NCI-H128 (cell line): ENCODE results near the gene FBN3.

Experiments
- DNase-seq: peaks from one replicate; lab custom pipeline; 2025; ENCODE audit not compliant: unreplicated experiment; lab: John Stamatoyannopoulos, UW

Gene FBN3

GRCh38 chr19:8094336-8094735, 55.1 kb downstream of the FBN3 start:
- DNase-seq, result no peak

DNA sequence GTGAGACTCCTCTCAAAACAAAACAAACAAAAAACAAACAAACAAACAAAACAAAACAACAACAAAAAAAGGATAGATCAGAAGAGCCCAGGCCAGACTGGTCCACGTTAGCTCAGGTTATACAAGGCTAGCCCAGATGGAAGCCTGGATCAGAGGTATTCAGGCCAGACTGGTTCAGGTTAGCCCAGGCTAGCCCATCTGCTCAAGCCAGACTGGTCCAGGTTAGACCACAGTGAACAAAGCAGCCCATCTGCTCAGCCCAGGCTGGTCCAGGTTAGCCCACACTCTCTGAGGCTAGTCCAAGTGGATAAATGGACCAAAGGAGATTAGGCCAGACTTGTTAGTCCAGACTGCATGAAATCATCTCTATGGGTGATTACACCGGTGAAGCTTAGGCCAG, 55.7 kb downstream of the FBN3 start:
- DNase-seq, result no peak

GRCh38 chr19:8090950-8091349, 58.4 kb downstream of the FBN3 start:
- DNase-seq, result no peak

DNA sequence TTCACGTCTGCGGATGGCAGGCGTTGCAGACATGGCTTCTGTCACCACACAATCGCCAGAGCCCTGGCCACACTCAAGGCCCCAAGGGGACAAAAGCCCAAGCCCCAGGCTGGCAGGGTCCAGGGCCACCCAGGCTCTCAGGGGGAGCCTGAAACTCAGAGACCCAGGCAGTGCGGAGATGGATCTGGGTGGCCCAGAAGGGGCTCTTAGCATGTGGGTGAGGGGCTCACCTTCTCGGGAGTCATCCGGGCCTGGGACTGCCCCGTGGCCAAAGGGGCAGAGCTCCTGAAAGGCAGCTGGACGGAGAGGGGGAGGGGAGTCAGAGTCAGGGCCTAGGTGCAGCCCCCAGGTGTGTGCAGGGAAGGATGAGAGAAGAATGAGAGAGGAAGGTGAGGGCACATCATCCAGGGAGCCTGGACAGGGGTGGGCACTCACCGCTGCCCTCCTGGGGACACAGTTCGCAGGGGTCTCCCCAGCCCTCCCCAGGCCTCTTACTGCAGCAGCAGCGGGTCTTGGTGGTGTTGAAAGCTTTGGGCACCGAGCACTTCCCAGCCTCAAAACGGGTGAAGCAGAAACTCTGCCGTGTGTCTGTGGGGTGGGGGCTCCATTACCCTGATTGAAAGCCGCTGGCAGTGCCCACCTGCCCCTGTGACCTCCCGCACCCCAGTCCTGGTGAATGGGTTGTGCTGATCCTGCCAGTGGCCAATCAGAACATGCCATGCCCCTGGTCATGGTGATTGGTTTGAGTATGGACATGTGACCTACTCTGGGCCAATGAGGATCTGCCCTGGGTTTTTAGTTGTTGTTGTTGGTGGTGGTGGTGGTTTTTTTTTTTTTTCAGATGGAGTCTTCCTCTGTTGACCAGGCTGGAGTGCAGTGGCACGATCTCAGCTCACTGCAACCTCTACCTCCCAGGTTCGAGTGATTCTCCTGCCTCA, 59.5 kb downstream of the FBN3 start:
- DNase-seq, result no peak

- DNase-seq, result no peak
These were observed 60.4 kb downstream of the FBN3 start for GRCh38 chr19:8088752-8089663.

GRCh38 chr19:8087876-8088275, 61.5 kb downstream of the FBN3 start:
- DNase-seq, result no peak

DNA sequence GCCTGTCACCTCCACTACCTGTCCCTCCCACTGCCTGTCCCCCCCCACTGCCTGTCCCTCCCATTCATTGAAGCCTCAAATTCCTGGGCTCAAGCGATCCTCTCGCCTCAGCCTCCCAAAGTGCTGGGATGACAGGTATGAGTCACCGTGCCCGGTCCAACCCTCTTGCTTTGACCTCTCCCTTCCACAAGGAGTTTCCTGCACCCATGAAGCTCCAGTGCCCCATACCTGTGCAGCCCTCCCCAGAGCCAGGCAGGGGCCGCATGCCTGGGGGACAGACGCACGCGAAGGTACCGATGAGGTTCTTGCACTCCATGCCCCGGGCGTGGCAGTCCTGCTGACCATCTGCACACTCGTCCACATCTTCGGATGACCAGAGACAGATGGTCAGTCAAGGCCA, 62.5 kb downstream of the FBN3 start:
- no peak for DNase-seq

DNA sequence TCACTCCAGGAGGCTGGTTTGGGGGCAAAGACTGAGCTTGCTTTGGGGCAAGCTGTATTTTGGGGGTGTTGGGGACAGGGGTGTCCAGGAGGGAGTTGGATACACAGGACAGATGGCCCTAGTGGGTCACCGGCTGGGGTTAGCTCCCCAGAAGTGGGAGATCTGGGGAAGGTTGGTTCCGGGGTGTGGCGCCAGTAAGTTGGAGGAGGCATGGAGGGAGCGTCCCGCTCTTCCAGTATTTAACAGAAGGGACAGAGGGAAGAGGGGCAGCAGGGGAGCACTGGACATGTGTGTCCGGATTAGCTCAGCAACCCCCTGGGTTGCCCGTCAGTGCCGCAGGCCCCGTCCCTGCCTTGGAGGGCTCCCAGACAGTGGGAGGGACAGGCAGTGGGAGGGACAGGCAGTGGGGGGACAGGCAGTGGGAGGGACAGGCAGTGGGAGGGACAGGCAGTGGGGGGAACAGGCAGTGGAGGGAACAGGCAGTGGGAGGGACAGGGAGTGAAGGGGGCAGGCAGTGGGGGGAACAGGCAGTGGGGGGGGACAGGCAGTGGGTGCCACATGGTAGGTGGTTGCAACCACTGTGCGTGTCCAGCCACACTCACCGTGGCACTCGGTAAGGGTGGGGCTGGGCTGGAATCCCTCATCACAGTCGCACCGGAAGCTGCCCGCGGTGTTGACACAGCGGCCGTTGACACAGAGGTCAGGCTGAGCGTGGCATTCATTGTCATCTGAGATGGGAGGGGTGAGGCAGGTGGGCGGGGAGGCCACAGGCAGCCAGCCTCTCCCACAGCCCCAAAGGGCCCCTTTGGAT, 63.6 kb downstream of the FBN3 start:
- DNase-seq, result no peak

GRCh38 chr19:8084152-8084551, 65.2 kb downstream of the FBN3 start:
- no peak for DNase-seq

GRCh38 chr19:8083141-8083540, 66.3 kb downstream of the FBN3 start:
- no peak for DNase-seq

GRCh38 chr19:8081569-8082550, 67.5 kb downstream of the FBN3 start:
- DNase-seq, result no peak

DNA sequence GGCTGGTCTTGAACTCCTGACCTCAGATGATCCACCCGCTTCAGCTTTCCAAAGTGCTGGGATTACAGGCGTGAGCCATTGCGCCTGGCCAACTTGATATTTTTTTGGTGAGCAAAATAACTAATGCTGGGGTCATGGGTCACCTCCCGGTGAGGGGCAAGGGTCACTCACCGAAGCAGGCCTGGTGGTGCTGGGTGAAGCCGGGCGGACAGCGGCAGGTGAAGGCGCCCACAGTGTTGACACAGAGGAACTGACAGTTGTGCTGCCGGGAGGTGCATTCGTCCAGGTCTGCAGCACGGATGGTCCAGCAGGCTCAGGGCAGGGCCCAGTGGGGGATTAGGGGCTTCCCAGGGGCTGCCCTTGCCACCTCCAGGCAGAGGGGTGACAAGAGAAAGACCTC, 68.6 kb downstream of the FBN3 start:
- DNase-seq, result no peak

DNA sequence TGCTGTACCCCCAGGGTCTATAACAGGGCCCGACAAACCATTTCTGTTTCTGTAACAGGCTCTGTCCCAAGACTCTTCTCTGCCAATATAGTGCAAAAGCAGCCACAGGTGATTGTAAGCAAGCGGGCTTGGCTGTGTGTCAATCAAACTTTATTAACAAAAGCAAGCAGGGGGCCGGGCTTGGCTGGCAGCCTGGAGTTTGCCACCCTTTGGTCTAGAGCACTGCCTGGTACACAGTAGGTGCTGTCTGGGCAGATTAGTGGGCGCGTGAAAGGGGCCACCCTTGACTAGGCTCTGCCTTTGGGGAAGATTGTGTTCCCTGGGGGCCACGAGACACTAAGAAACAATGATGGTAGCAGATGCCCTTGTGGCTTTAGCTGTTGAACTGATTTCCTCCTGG, 69.4 kb downstream of the FBN3 start:
- DNase-seq, result no peak

GRCh38 chr19:8075158-8076074, 74.0 kb downstream of the FBN3 start:
- DNase-seq, result no peak

GRCh38 chr19:8074501-8074900, 74.9 kb downstream of the FBN3 start:
- no peak for DNase-seq

DNA sequence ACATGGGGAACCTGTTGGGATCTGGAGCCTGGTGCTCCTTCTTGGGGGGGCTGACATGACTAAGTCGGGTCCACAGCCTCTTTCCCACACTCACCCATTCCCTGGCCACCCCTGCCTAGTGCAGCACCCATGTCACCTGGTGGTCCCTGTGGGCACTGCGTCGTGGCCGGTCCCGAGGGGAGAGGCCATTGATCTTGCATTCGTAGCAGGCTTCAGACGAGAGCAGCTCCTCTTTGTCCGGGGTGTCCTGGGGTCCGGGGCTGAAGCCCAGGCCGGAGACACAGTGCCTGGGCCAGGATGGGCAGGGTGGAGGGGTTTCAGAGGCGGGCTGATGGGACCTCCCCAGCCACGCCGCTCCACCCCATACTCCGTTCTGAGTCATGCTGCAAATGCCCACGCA, 77.5 kb downstream of the FBN3 start:
- DNase-seq, result no peak

DNA sequence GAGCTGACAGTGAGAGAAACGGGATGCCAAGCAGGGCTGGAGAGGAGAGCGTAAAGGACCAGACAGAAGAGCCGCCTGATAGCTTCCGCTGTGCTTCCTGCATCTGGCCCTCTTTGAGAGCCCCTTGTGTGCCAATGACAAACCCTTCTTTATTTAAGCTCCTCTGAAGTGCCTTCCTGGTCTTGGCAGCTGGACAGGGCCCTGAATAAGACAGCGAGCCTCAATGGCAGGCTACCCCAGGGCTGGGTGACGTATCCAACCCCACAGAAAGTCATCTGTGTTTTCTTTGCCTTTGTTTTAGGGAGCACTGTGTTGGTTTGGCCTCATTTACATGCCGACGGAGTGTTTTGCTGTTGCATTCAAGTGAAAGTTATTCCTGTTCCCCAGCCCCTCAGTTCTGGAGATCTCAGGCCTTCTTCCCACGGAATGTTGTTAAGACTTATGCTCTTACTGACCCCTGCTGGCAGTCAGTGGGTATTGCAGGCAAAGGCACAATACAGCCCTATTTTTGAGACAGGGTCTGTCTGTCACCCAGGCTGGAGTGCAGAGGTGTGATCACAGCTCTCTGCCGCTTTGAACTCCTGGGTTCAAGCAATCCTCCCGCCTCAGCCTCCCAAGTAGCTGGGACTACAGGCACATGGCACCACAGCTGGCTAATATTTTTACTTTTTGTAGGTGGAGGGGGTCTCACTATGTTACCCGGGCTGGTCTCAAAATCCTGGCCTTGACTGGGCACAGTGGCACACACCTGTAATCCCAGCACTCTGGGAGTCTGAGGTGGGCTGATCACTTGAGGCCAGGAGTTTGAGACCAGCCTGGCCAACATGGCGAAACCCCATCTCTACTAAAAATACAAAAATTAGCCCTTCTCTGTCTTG, 80.1 kb downstream of the FBN3 start:
- DNase-seq, result no peak

DNA sequence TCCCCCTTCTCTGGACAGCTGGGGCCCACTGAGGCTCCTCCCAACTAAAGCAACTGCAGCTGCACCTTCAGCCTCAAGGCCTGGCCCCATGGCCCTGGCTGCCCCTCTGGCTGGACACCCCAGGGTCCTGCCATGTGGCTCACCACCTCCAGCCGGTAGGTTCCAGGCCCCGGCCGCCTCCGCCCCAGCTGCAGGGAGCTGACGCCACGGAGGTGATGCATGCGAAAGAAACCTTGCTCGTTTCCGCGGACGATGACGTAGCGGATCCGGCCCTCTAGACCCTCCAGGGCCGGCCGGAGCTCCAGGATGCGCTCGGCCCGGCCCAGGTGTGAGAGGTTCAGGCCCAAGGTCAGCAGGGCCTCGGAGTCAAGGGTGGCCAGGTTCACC, 83.5 kb downstream of the FBN3 start:
- no peak for DNase-seq
